Measurements from ENCODE around the gene SIM2.

The SIM2 gene

GRCh38 chr21:36700971-36701755 is 2.2 kb downstream of the SIM2 start:
- DNase-seq: no peak

DNA sequence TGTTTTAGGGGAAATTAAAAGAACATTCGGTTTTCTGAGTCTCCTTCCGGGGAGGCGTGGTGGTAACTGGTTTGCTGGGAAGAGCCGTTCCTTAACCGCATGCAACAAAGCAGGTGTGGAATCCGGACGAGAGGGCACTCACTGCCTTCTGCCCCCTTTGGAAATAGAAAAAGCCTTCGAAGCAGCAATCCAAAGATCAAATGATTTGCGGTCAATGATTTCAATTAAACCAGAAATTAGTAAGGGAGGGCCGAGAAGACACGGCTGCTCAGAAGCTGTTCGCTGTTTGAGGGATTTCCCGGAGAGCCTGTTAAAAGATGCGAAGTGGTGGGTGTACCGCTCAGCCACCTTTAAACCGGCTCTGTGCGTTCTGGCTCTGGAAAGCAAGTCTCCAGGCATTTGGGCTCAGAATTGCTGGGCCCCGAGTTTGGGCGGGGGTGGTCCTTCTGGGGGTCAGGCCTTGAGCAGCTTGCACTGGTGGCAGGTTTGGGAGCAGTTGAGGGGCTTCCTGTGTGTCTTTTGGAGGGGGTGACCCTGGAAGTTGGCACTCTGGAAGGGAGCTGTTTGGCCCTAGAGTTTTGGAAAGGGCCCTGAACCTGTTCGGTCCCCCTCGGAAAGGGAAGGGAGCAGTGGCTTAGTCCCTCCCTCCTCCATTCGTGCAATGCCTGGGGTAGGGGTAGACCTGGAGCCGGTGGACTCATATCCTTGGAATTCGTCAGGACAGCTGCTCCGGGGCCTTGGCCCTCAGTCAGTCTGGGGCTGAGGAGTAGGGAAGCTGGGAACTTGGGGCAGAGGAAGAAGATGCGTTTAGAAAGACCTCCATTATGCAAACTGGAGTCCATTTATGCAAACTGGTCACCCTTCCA is 3.1 kb downstream of the SIM2 start:
- DNase-seq: no peak

- DNase-seq: no peak
These were observed 3.7 kb downstream of the SIM2 start for GRCh38 chr21:36702622-36702968.

GRCh38 chr21:36703123-36703522 is 4.2 kb downstream of the SIM2 start:
- DNase-seq: no peak

DNA sequence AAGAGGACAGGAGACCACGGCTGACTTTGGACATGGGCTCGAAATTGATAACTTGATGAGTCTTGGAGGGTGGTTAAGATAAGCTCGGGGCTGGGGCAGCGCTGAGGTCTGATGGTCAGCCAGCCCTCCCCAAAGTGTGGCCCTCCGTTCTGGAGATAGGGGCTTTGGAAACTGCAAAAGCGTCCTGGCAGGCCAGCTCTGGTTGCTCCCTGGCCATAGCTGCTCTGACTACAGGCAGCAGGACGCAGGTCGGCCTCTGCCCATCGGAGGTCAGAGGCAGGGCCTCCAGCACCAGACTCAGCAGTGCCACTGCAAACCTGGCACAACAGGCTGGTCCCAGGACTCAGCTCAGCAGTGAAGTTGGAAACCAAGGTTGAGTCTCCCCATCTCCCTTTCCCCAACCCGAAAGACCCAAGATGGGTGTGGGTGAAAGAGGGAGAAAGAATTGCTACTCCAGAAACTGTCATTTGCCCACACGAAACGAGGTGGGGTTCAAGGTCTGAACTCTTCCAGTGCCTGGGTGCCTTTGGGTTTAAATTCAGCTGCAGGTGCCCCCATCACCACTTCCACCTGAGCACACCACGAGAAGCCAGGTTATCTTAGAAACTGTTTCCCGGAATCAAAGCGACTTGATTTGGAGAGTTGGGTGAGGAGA is 4.8 kb downstream of the SIM2 start:
- DNase-seq: no peak

DNA sequence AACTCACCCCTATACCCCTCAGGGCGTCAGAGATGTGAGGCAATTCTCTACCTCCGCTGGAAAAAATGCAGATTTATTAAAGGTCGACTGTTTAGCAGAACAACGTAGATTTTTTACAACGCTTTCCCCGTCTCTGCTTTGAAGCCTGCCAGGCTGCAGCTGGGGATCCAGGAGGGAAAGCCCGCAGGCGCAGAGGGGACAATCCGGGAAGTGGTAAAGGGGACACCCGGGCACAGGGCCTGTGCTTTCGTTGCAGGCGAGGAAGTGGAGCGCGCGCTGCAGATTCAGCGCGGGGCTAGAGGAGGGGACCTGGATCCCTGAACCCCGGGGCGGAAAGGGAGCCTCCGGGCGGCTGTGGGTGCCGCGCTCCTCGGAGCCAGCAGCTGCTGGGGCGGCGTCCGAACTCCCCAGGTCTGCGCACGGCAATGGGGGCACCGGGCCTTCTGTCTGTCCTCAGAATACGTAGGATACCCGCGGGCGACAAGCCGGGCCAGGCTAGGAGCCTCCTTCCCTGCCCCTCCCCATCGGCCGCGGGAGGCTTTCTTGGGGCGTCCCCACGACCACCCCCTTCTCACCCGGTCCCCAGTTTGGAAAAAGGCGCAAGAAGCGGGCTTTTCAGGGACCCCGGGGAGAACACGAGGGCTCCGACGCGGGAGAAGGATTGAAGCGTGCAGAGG is 5.5 kb downstream of the SIM2 start:
- DNase-seq: no peak

DNA sequence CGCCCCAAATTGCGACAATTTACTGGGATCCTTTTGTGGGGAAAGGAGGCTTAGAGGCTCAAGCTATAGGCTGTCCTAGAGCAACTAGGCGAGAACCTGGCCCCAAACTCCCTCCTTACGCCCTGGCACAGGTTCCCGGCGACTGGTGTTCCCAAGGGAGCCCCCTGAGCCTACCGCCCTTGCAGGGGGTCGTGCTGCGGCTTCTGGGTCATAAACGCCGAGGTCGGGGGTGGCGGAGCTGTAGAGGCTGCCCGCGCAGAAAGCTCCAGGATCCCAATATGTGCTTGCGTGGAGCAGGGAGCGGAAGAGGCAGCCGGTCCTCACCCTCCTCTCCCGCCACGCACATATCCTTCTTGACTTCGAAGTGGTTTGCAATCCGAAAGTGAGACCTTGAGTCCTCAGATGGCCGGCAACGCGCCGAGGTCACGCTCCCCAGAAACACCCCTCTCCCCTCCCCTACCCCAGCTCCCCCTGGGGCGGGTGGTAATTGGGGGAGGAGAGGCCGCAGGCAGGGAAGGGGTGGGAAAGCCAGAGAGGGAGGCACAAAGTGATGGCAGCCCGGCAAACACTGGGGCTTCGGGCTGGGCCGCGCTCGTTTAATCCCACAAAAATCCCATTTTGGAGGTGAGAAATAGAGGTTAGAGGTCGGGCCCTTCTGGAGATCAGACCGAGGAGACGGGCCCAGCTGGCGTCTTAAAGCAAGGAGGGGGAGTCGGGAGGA is 6.2 kb downstream of the SIM2 start:
- DNase-seq: no peak

DNA sequence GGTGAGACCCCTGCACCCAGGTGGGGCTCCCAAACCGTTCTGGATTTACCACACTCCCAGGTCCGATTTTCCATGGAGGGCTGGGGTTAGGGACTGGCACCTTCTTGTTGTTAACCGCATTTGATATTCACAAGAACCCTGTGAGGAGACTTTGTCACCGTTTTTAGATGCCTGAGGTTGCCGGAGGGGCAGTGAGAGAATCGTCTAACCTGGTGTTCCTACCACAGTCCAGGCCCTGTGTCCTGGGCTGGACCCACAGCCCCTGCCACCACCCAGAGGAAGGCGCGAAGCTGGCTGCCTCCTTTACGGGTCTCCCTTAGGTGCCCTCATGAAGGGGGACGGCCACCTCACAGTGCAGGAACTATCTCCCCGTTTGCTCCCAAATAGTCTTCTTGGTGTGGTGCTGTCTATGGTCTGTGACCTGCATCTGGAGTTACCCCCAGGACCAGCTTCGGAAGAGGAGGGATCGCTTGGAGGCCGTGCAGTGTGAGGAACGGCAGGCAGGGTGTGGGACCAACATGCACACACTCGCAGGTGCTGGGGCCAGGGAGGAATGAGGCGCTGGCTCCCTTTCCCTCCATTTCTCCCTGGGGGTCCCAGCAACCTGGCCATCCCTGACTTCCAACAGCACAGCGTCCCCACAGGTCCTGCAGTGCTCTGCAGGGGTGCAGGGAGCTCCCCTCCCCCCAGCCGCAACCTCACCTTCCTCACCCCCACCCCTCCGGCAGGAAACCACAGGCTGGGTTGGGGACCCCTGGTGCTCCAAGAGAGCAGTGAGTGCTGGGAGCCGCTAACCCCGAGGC is 7.0 kb downstream of the SIM2 start:
- no peak for DNase-seq

DNA sequence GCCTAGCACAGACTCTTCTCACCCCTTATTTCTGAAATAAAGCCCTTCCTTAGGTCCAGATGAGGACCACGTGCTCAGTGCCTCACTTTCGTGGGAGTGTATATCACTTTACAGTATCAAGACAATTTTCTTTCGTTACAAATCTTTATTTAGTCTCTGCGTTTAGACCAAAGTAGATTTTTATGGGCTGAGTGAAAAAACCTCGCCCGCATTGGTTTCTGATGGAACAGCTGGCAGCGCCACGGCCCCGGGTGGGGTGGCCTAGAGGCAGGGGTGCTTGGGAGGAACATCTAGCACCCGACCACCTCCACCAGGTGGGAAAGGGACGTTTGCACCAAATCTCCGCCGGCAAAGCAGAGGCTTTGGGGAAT is 7.6 kb downstream of the SIM2 start:
- DNase-seq: no peak

- DNase-seq: no peak
These were observed 8.2 kb downstream of the SIM2 start for GRCh38 chr21:36706951-36707762.

DNA sequence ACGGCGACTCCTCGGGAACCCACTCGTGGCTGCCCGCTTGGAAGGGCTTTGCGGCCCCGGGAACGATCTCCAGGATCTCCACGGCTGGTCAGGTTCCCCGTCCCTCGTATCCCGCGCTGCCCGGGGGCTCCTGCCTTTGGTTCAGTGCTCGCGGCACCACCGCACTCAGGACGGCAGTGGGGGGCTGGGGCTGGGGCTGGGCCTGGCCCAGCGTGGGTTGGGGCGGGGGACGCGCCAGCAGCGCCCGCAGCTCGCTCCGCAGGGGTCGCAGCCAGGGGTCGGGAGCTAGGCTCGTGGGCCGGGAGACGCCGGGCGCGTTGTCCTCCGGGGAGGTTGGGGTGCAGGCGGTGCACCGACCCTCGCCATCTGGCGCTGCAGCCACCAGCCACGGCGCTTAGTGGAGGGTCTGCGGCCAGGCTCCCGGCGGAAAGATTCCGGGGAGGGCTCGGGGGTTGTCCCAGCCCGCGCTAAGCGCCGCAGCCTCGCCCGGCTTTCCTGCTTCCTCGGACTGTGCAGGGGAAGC is 8.9 kb downstream of the SIM2 start:
- DNase-seq: no peak

DNA sequence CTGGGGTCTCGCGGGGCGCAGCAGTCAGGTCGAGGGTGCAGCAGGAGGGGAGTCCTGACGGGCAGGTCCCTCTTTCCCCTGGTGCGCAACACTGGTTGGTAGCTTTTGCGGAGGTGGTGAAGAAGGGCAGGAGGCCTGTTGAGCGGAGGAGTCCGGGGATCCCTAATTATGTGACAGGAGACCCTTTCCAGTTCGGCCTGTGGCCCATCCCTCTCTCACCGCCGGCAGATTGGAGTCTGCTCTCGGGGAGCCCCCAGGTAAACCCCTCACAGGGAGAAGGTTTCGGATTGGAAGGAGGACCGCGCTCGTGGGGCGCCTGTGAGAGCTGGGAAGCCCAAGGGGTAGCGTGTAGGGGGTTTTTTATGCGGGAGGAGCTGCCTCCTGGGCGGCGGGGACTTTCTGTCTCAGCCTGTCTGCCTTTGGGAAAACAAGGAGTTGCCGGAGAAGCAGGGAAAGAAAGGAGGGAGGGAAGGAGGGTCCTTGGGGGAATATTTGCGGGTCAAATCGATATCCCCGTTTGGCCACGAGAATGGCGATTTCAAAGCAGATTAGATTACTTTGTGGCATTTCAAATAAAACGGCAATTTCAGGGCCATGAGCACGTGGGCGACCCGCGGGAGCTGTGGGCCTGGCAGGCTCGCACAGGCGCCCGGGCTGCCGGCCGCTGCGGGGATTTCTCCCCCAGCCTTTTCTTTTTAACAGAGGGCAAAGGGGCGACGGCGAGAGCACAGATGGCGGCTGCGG is 9.5 kb downstream of the SIM2 start:
- no peak for DNase-seq

DNA sequence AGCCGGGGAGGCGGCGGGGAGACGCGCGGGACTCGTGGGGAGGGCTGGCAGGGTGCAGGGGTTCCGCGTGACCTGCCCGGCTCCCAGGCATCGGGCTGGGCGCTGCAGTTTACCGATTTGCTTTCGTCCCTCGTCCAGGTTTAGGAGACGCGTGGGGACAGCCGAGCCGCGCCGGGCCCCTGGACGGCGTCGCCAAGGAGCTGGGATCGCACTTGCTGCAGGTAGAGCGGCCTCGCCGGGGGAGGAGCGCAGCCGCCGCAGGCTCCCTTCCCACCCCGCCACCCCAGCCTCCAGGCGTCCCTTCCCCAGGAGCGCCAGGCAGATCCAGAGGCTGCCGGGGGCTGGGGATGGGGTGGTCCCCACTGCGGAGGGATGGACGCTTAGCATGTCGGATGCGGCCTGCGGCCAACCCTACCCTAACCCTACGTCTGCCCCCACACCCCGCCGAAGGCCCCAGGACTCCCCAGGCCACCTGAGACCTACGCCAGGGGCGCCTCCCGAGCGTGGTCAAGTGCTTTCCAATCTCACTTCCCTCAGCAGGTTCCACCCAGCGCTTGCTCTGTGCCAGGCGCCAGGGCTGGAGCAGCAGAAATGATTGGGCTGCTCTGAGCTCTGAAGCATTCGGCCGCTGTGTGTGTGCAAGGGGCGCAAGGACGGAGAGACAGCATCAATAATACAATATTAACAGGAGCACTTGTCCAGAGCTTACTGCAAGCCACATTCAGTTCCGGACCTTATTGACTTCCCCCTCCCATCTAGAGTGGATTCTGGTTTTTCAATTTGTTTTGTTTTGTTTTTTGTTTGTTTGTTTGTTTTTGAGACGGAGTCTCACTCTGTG is 10.3 kb downstream of the SIM2 start:
- no peak for DNase-seq

GRCh38 chr21:36709868-36710728 is 11.2 kb downstream of the SIM2 start:
- no peak for DNase-seq

DNA sequence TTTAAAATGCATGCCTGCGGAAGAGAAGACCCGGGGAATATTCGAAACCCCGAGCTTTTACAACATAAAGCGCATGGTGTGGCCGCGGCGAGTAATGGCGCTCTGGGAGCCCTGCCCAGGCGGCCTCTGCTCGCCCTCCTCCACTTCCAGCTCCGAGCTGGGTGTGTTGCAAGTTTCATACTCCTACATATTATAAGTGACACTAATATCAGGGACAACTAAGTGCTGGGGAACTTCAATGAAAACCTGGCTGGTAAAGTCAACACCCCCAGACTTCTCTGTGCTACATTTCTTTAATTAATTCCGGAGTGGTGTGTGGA is 11.8 kb downstream of the SIM2 start:
- DNase-seq: no peak

- no peak for DNase-seq
These were observed 14.8 kb downstream of the SIM2 start for GRCh38 chr21:36713746-36714145.

DNA sequence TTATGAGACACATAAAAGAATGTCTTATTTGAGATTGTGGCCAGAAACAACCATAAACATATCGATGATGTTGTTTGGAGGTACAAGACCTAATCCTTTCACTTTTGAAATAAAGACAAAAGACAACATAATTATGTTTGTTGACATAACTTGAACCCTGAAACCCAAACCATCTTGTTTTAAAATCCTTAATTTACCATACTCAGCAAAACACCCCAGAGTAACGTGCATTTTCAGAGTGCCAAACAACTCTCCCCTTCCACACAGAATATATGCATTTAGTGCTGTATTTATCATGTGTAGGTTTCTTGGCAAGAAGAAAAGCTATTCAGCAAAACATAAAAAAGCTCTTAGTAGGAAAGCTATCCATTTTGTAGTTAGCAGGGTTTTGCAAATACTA is 17.5 kb downstream of the SIM2 start:
- no peak for DNase-seq

- DNase-seq: no peak
These were observed 17.9 kb downstream of the SIM2 start for GRCh38 chr21:36716836-36717235.
